GM19043 (cell line): ENCODE results near the gene ADAT1.
A peak's percentile ranks its signal among the peaks of the same experiment; 100 is the strongest.

ENCODE experiments used
- ATAC-seq: cut with Tn5 transposase; IDR thresholded peaks from one replicate; pipeline ENCODE4 v1.9.1; 2021; ENCODE audit warnings: low read depth; ENCODE audit not compliant: unreplicated experiment

ADAT1 gene

GRCh38 chr16:75622761-75623605 lies at the start of gene ADAT1:
ADAT1 (minus strand) TSS chr16:75623281; CDS start chr16:75620799, 2,482 bp downstream.
- ATAC-seq: peak; percentile 93

- no peak for ATAC-seq
These were observed 44.4 kb upstream of the ADAT1 start for GRCh38 chr16:75667503-75667902.

GRCh38 chr16:75660726-75661302 lies 37.7 kb upstream of the ADAT1 start:
- no peak for ATAC-seq

GRCh38 chr16:75660321-75660720 lies 37.2 kb upstream of the ADAT1 start:
- no peak for ATAC-seq

GRCh38 chr16:75658175-75658574 lies 35.1 kb upstream of the ADAT1 start:
- no peak for ATAC-seq

GRCh38 chr16:75653922-75654321 lies 30.8 kb upstream of the ADAT1 start:
- no peak for ATAC-seq

- ATAC-seq: peak; percentile 35
These were observed 25.4 kb upstream of the ADAT1 start for GRCh38 chr16:75648265-75649076.

- ATAC-seq: peak; percentile 76
These were observed 24.6 kb upstream of the ADAT1 start, which contains the start of the genes KARS1 and TERF2IP for GRCh38 chr16:75647492-75648264. KARS1 (minus strand) TSS chr16:75647665; CDS start chr16:75647639, 26 bp downstream. TERF2IP (plus strand) TSS chr16:75647773; CDS start chr16:75647883, 110 bp downstream.

- ATAC-seq: peak; percentile 6
These were observed 24.0 kb upstream of the ADAT1 start for GRCh38 chr16:75647112-75647491.

GRCh38 chr16:75644240-75645012 lies 21.3 kb upstream of the ADAT1 start:
- no peak for ATAC-seq

- ATAC-seq: no peak
These were observed 17.5 kb upstream of the ADAT1 start for GRCh38 chr16:75640598-75640997.

- no peak for ATAC-seq
These were observed 12.0 kb upstream of the ADAT1 start for GRCh38 chr16:75635036-75635435.

GRCh38 chr16:75632857-75633256 lies 9.8 kb upstream of the ADAT1 start:
- no peak for ATAC-seq

GRCh38 chr16:75630052-75630451 lies 7.0 kb upstream of the ADAT1 start:
- ATAC-seq: no peak

GRCh38 chr16:75629132-75629531 lies 6.1 kb upstream of the ADAT1 start:
- ATAC-seq: no peak

GRCh38 chr16:75628351-75628750 lies 5.3 kb upstream of the ADAT1 start:
- no peak for ATAC-seq

- no peak for ATAC-seq
These were observed 4.8 kb upstream of the ADAT1 start for GRCh38 chr16:75627851-75628250.

- ATAC-seq: no peak
These were observed 3.7 kb upstream of the ADAT1 start for GRCh38 chr16:75626806-75627205.

- no peak for ATAC-seq
These were observed 1.8 kb upstream of the ADAT1 start for GRCh38 chr16:75624921-75625334.

GRCh38 chr16:75621170-75621477 lies 2.0 kb downstream of the ADAT1 start:
- no peak for ATAC-seq
